ENCODE data around the gene CBX4.

DNA sequence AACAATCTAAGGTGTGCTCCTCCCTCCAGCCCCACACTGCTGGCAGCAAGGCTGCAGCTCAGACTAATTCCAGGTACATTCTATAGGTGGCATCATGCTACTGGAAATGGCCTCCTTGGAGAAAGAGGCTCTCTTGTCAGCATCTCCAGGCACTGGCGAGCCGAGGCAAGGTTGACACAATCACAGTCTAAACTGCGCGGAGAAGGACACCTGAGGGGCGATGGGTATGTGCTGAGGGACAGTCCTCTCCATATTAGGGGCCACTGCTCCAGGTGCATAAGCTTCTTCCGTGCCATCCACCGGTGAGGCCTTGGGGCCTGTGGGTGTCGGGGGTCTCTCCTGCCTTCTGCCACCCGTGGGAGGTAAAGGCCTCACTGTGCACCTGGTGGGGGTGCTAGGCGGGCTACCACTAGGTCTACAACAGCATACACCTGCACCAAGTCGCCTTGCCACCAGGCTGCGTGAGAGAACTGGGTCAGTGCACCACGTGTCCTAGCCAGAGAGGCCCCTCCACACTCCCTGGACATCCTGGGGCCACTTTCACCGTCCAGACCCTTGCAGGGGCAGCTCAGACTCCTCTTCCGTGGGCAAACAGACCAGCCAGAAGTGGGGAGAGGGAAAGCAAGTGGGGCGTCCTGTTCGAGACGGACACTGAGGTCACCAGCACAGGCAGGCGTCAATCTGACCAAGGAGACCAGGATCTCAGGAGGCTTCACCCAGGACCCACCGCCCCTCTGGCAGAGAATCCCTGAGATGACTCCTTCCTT lies 30.3 kb downstream of the CBX4 start:
- TF ChIP-seq, protein P1, sequence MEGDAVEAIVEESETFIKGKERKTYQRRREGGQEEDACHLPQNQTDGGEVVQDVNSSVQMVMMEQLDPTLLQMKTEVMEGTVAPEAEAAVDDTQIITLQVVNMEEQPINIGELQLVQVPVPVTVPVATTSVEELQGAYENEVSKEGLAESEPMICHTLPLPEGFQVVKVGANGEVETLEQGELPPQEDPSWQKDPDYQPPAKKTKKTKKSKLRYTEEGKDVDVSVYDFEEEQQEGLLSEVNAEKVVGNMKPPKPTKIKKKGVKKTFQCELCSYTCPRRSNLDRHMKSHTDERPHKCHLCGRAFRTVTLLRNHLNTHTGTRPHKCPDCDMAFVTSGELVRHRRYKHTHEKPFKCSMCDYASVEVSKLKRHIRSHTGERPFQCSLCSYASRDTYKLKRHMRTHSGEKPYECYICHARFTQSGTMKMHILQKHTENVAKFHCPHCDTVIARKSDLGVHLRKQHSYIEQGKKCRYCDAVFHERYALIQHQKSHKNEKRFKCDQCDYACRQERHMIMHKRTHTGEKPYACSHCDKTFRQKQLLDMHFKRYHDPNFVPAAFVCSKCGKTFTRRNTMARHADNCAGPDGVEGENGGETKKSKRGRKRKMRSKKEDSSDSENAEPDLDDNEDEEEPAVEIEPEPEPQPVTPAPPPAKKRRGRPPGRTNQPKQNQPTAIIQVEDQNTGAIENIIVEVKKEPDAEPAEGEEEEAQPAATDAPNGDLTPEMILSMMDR (IDR thresholded peaks at IDR 0.05): peak in 1 of 4 experiments; percentile 5
- TF ChIP-seq POLR2A (IDR thresholded peaks at IDR 0.05): no peak
